NB4 (cell line): ENCODE results near the gene IWS1.

Experiments
- DNase-seq: peaks from one replicate; pipeline ENCODE4 v3.0.0; 2010; ENCODE audit warnings: low read depth
- H3K4me3 ChIP-seq: one replicate; pipeline ENCODE4 v1.5.1; 2011; ENCODE audit warnings: mild to moderate bottlenecking, low read depth, low read length, moderate library complexity
- MYC ChIP-seq: IDR thresholded peaks from 2 replicates; pipeline ENCODE4 v1.6.1; 2011; ENCODE audit warnings: low read depth, low read length
- POLR2A ChIP-seq: IDR thresholded peaks from 2 replicates; pipeline ENCODE4 v1.6.1; 2011; ENCODE audit warnings: mild to moderate bottlenecking; ENCODE audit not compliant: insufficient read length; ENCODE audit errors: extremely low read depth
- TF ChIP-seq, protein P1 (sequence below): IDR thresholded peaks from 2 replicates; pipeline ENCODE4 v1.6.1; 2011; ENCODE audit warnings: low read depth, low read length
- TF ChIP-seq, protein P2 (sequence below): IDR thresholded peaks from one replicate; pipeline ENCODE4 v1.5.1; 2012; ENCODE audit warnings: low read depth, low read length

The IWS1 gene

DNA sequence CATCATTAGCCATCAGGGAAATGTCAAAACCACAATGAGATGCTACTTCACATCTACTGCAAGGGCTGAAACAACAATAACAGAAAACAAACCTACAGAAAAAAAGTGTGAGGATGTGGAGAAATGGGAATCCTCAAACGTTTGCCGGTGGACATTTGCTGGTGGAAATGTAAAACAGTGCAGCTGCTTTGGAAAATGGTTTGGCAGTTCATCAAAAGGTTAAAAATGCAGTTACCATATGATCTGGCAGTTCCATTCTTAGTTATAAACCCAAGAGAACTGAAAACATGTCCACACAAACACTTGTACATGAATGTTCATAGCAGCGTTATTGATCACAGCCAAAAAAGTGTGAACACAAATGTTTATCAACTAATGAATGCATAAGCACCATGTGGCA is 63.8 kb downstream of the IWS1 start:
- no peak overlapping the region for H3K4me3 ChIP-seq
- no peak for TF ChIP-seq POLR2A
- TF ChIP-seq, protein P1, sequence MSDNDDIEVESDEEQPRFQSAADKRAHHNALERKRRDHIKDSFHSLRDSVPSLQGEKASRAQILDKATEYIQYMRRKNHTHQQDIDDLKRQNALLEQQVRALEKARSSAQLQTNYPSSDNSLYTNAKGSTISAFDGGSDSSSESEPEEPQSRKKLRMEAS, result no peak
- TF ChIP-seq, protein P2, sequence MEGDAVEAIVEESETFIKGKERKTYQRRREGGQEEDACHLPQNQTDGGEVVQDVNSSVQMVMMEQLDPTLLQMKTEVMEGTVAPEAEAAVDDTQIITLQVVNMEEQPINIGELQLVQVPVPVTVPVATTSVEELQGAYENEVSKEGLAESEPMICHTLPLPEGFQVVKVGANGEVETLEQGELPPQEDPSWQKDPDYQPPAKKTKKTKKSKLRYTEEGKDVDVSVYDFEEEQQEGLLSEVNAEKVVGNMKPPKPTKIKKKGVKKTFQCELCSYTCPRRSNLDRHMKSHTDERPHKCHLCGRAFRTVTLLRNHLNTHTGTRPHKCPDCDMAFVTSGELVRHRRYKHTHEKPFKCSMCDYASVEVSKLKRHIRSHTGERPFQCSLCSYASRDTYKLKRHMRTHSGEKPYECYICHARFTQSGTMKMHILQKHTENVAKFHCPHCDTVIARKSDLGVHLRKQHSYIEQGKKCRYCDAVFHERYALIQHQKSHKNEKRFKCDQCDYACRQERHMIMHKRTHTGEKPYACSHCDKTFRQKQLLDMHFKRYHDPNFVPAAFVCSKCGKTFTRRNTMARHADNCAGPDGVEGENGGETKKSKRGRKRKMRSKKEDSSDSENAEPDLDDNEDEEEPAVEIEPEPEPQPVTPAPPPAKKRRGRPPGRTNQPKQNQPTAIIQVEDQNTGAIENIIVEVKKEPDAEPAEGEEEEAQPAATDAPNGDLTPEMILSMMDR, result no peak
- TF ChIP-seq MYC, result no peak
- no peak for DNase-seq

- DNase-seq, result no peak
- TF ChIP-seq POLR2A (no peak), MYC (no peak)
Observed at GRCh38 chr2:127456960-127457359, 69.3 kb downstream of the IWS1 start.

GRCh38 chr2:127455566-127456493 is 70.5 kb downstream of the IWS1 start:
- no peak overlapping the region for H3K4me3 ChIP-seq
- TF ChIP-seq POLR2A (no peak), MYC (no peak)
- TF ChIP-seq, protein P2, result no peak
- TF ChIP-seq, protein P1, result no peak
- no peak for DNase-seq

More at GRCh38 chr2:127456960-127457359, 69.3 kb downstream of the IWS1 start:
- H3K4me3 ChIP-seq, result no peak overlapping the region

DNA sequence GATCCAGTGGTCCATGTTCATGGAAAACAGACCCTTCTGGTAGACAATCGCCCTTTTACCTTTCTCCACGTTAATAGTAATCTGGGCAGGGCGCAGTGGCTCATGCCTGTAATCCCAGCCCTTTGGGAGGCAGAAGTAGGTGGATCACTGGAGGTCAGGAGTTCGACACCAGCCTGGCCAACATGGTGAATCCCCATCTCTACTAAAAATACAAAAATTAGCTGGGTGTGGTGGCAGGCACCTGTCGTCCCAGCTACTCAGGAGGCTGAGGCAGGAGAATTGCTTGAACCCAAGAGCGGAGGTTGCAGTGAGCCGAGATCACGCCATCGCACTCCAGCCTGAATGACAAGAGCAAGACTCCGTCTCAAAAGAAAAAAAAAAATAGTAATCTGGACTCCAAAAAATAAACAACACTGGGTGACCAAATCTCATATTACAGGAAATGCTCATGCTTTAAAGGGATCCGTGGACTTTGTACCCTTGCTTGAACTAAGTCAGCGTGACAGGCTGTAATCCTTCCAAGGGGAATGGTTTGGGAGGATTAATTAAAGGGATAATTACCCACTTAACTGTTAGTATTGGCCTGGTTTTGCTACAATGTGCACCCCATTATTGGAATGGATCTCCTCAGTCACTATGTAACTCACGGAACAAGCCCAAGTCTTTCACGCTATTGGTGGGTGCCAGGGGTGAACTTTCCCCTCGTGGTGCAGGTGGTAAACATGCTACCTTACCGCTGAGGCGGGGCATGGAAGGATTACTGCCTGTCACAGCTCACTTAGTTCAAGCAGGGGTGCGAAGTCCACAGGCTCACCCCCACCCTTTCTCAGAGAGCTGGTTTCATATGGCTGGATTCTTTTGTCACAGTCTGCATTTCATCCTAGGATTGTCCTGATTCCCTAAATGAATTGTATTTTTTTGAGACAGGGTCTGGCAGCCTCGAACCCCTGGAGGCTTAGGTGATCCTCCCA is 71.4 kb downstream of the IWS1 start:
- TF ChIP-seq, protein P2, result no peak
- no peak for TF ChIP-seq MYC
- no peak for TF ChIP-seq POLR2A
- TF ChIP-seq, protein P1, result no peak
- DNase-seq, result no peak
- H3K4me3 ChIP-seq, result no peak overlapping the region

DNA sequence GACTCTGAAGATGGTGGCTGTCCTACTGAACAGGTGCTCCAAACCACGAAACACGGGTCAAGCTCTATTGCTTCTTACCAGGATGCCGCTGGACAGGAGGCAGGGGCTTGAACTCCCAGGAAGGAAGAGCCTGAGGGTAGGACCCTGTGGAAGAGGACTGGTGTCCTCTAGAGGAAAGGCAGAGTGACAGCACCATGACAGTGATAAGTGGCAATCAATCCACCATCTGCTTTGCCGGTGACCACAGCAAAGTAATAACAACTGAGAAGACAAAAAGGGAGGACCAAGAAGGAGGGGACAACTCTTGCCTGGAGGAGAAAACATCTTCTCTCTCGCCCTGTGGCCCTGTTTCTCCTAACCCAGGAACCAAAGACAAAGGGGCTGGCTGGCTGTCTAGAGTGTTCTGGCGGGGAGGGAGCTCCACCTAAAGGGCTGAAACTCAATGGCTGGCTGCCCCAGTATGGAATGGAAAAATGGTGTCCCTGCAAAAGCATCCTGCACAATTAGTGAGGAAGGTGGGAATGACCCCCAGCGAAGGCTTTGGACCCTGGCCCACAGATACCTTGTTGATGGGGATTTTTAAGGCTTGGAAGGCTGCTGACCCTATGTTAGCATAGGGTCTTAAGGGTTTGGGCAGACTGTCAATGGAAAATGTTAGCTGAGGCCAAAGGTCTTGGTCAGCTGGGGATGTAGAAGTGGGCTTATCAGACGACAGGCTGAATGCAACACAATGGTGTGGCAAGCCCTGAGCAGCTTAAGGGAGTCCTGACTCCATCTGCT is 72.7 kb downstream of the IWS1 start:
- H3K4me3 ChIP-seq, result no peak overlapping the region
- TF ChIP-seq MYC, result no peak
- TF ChIP-seq, protein P1, result no peak
- TF ChIP-seq, protein P2, result peak; percentile 47
- no peak for TF ChIP-seq POLR2A
- peak; percentile 60 for DNase-seq
